Chondrocyte (in vitro differentiated cells): ENCODE measurements around the gene FAM217B. TPM values are rescaled to one million over a fixed set of nuclear protein-coding genes. Genes with fewer than 3 reads are reported as not detected.

Experiments
- DNase-seq: peaks from one replicate; pipeline ENCODE4 v3.0.0; 2021; ENCODE audit warnings: mixed read lengths, low spot score
- H3K27ac Mint-ChIP-seq: one replicate; pipeline ENCODE4 v1.8.0; 2021; ENCODE audit warnings: mild to moderate bottlenecking, moderate library complexity, mixed read lengths; ENCODE audit not compliant: unreplicated experiment
- H3K27me3 Mint-ChIP-seq: 2 replicates; pipeline ENCODE4 v1.8.0; 2021; ENCODE audit warnings: low read depth, mixed read lengths
- H3K36me3 Mint-ChIP-seq: 2 replicates; pipeline ENCODE4 v1.8.0; 2021; ENCODE audit warnings: low read depth, mixed read lengths
- H3K4me1 Mint-ChIP-seq: 2 replicates; pipeline ENCODE4 v1.8.0; 2021; ENCODE audit warnings: low read depth, mild to moderate bottlenecking, mixed read lengths
- H3K4me3 Mint-ChIP-seq: one replicate; pipeline ENCODE4 v1.8.0; 2021; ENCODE audit warnings: mild to moderate bottlenecking, moderate library complexity, mixed read lengths; ENCODE audit not compliant: unreplicated experiment
- H3K9me3 Mint-ChIP-seq: 2 replicates; pipeline ENCODE4 v1.8.0; 2021; ENCODE audit warnings: low read depth, mixed read lengths
- total RNA-seq: library from RNA; stranded (reverse); gene quantifications from 3 replicates; pipeline ENCODE4 v1.2.1, GENCODE V29; 2021
- TF ChIP-seq, protein P1 (sequence below): fragments of 200-600 bp; sonication (generic); IDR thresholded peaks from 2 replicates; pipeline ENCODE4 v1.5.0; 2021; ENCODE audit warnings: antibody characterized with exemption, mild to moderate bottlenecking, moderate library complexity

Gene FAM217B
- total RNA-seq, 1 donor from 2014 or later, result 13.7 TPM

DNA sequence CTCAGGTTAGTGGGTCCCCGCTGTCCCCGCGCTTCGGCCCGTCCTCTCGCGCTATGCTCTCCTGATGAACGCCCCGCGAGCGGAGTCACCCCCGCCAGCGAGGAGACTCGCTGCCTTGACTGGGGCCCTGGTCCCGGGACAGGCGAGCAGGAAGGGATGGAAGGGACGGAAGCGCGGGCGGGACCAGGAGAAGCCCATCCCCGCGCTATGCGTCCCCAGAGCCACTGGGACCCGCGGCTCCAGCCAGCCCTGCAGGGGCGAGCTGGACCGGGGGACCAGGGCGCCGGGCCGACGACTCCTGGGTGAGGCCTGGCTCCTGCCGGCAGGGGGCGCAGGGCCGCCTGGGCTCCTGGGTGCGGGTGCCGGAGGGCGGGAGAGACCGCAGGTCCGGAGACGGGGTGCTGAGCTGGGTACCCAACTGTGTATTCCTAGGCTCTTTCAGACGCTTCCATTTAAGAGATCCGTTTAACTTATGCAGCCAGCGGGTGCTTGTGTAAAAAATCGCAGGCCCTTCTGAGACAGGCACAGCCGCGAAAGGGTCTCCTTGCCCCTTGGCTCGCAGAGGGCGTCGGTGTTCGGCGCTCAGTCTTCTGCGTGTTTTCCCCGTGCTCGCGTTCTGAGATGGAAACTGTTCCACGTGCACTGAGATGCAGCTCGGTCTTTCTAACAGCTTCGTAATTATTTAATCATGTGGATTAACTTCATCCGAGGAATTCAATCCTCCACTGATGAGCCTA is 6.2 kb upstream of the FAM217B start:
- Mint-ChIP-seq H3K4me3 (peak overlapping the region; percentile 75), H3K36me3 (no peaks in the 10 kb centered on the region), H3K9me3 (no peaks in the 10 kb centered on the region), H3K4me1 (peaks cover 25% of the 10 kb centered on the region), H3K27me3 (no peaks in the 10 kb centered on the region), H3K27ac (no peak overlapping the region)
- TF ChIP-seq, protein P1, sequence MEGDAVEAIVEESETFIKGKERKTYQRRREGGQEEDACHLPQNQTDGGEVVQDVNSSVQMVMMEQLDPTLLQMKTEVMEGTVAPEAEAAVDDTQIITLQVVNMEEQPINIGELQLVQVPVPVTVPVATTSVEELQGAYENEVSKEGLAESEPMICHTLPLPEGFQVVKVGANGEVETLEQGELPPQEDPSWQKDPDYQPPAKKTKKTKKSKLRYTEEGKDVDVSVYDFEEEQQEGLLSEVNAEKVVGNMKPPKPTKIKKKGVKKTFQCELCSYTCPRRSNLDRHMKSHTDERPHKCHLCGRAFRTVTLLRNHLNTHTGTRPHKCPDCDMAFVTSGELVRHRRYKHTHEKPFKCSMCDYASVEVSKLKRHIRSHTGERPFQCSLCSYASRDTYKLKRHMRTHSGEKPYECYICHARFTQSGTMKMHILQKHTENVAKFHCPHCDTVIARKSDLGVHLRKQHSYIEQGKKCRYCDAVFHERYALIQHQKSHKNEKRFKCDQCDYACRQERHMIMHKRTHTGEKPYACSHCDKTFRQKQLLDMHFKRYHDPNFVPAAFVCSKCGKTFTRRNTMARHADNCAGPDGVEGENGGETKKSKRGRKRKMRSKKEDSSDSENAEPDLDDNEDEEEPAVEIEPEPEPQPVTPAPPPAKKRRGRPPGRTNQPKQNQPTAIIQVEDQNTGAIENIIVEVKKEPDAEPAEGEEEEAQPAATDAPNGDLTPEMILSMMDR, result peak; percentile 100
- DNase-seq, result no peak

DNA sequence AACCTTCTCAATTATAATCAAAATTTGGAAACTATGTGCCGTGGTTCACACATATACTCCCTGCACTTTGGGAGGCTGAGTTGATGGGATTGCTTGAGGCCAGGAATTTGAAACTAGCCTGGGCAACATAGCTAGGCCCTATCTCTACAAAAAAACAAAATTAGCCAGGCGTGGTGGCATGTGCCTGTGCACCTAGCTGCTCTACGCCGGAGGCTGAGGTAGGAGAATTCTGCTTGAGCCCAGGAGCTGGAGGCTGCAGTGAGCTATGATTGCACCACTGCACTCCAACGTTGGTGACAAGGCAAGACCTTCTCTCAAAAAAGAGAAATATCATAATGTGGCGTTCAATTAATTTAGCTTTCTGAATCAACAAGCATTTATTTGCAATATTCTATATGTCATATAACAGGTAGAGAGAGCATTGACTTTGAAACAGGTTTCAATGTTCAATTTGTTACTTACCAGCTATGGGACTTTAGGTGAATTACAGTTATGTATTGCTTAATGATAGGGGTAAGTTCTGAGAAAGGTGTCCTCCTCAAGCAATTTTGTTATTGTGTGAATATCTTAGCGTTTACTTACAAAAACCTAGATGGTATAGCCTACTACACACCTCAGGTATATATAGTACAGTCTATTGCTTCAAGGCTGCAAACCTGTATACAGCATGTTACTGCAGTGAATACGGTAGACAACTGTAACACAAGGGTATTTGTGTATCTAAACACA is 4.6 kb upstream of the FAM217B start:
- Mint-ChIP-seq H3K27ac (no peak overlapping the region), H3K36me3 (no peaks in the 10 kb centered on the region), H3K27me3 (no peaks in the 10 kb centered on the region), H3K4me3 (no peak overlapping the region), H3K4me1 (peaks cover 25% of the 10 kb centered on the region), H3K9me3 (no peaks in the 10 kb centered on the region)
- no peak for DNase-seq
- TF ChIP-seq, protein P1, result no peak

DNA sequence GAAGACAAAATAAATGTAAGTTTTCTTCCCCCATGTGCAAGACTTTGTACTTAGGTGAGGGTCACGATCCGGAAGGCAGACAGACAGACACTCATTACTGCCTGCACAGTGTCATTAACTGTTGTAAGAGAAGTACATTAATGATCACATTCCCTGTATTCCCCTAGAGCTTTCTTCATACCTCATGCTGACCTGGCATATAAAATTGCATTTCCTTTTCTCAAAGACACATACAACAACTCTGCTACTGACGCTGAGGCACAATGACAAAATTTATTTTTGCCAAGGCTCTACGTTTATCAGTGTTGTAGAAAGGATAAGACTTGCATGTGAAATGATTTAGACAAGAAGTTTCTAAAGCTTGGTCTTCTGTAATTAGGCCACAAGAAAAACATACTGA is 3.8 kb upstream of the FAM217B start:
- H3K27ac Mint-ChIP-seq, result no peak overlapping the region
- peaks cover 32% of the 10 kb centered on the region for H3K4me1 Mint-ChIP-seq
- TF ChIP-seq, protein P1, result no peak
- H3K4me3 Mint-ChIP-seq, result no peak overlapping the region
- no peaks in the 10 kb centered on the region for H3K9me3 Mint-ChIP-seq
- H3K36me3 Mint-ChIP-seq, result no peaks in the 10 kb centered on the region
- no peak for DNase-seq
- H3K27me3 Mint-ChIP-seq, result no peaks in the 10 kb centered on the region

DNA sequence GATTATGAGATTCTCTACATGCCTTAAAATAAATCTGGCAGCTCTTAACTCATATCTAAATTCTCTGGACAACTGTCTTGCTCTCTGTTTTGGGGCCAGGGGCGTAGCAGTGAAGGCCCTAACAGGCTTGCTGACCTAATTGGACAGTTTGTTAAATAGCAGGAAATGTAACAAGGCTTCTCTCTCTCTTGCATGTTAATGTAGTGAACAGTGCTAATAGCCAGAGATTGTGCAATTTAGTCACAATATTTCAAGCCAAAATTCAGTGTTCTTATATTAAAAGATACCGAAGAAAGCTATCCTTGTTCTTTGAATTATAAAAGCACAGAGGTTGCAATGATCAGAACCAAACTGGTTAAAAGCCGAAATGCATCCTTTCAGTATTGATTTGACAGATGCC is 3.0 kb upstream of the FAM217B start:
- TF ChIP-seq, protein P1, result no peak

DNA sequence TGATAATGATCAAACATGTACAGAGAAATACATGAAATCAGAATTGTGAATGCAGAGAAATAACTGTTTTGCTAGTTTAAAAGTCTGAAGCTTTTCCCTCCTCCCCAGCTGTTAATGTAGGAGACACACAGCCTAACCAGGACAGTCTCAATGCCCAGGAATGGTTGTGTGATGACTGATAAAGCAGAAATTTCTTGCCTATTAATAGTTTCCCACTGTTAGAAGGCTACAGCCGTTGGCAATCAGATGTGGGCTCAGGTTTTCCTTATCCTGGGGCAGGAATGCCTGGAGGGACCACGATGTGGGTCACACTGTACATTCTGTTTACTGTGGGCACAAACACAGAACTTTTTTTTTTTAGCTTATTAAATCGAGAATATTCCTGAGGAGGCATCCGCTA is 2.0 kb upstream of the FAM217B start:
- Mint-ChIP-seq H3K36me3 (no peaks in the 10 kb centered on the region), H3K27ac (peak overlapping the region; percentile 86), H3K27me3 (no peaks in the 10 kb centered on the region), H3K4me1 (peaks cover 36% of the 10 kb centered on the region), H3K4me3 (peak overlapping the region; percentile 72), H3K9me3 (no peaks in the 10 kb centered on the region)
- TF ChIP-seq, protein P1, result no peak
- no peak for DNase-seq

More for the DNA sequence above, 3.0 kb upstream of the FAM217B start:
- H3K27ac Mint-ChIP-seq, result no peak overlapping the region
- H3K36me3 Mint-ChIP-seq, result no peaks in the 10 kb centered on the region
- DNase-seq, result no peak
- H3K9me3 Mint-ChIP-seq, result no peaks in the 10 kb centered on the region
- H3K4me1 Mint-ChIP-seq, result peaks cover 36% of the 10 kb centered on the region
- no peak overlapping the region for H3K4me3 Mint-ChIP-seq
- H3K27me3 Mint-ChIP-seq, result no peaks in the 10 kb centered on the region
